Myocyte (in vitro differentiated cells): Measurements from ENCODE around the gene ASB1. TPM values are rescaled to one million over a fixed set of nuclear protein-coding genes. Genes with fewer than 3 reads are reported as not detected.

ENCODE experiments used
- DNase-seq: peaks from one replicate; pipeline ENCODE4 v3.0.0-alpha.2; 2012; ENCODE audit warnings: low read depth
- total RNA-seq: library from RNA; depleted of rRNA; stranded (reverse); fragments of >200 nt; gene quantifications from 2 replicates; pipeline ENCODE4 v1.2.3, GENCODE V29; 2014

Gene ASB1
- total RNA-seq, 1 donor from 2014 or later, result 55.5 TPM

DNA sequence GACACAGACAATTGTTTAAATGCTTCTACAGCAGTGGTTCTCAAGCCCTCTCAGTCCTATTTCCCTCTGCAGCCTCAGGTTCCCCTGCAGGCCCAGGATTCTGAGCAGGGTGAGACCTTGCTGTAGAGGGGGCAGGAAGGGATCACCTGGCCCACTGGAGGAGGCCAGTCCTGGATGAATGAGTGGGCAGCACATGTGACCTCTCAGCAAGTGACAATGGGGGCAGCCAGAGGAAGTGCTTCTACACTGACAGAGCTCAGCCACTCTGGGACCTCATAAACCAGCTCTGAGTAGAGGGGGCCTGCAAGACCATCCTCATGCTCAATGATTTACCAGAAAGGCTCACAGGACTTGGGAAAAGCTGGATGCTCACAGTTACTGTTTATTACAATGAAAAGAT is 63.2 kb downstream of the ASB1 start:
- no peak for DNase-seq

DNA sequence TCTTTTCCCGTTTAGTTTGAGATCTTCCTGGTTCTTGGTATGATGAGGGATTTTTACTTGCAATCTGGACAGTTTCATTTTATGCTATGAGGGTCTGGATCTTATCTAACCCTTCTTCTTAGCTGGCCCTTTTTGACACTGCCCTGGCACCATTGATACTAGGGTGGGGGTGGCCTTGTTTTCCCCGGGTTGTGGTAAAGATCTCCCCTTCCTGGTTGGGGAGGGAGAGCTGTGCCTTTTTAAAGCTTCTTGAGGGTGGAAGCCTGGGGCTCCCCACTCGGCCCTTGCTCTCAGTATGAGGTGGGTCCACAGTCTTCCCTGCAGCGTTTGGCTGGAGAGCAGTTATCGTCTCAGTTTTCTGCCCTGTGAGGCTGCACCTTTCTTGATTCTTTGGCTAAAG is 66.1 kb downstream of the ASB1 start:
- no peak for DNase-seq

DNA sequence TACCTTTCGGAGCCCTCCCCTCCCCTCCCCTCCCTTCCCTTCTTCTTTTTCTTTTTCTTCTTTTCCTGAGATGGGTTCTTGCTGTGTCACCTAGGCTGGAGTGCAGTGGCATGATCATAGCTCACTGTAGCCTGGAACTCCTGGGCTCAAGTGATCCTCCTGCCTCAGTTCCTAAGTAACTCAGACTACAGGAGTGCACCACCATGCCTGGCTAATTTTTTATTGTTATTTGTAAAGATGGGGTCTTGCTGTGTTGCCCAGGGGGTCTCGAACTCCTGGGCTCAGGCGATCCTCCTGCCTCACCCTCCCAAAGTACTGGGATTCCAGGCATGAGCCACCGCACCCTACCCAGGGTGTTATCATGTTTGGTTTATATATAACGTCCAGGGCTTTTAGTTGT is 66.7 kb downstream of the ASB1 start:
- DNase-seq, result no peak

DNA sequence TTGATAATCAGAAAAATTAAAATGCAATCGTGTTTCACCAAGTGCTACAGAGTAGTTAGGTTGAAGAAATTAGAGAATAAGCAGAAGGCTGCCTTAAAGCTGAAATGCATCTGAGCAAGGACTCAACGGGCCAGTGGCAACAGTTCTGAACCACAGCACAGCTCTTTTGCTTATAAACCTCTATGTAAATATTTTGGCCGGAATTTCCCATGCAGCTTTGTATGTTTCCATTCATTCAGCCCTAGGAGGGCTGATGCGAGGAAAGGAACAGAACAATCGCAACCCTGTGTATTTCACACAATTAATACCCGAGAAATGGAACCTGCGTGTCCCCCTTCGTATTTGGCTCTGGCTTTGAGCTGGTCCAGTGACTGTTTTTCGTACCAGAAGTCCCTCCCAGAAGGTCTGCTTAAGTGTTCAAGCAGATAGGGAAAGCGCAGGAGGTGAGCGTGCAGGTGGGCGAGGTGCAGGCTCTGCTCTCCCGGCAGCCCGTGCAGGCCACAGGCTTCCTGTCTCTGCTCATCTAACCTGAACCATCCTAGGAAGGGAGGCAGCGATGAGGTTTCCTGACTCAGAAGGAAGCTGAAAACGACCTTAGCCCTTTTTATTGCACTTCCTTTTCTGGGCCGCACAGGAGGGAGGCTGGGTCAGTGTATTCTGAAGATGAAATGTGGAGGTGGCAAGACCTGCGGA is 67.3 kb downstream of the ASB1 start:
- no peak for DNase-seq

DNA sequence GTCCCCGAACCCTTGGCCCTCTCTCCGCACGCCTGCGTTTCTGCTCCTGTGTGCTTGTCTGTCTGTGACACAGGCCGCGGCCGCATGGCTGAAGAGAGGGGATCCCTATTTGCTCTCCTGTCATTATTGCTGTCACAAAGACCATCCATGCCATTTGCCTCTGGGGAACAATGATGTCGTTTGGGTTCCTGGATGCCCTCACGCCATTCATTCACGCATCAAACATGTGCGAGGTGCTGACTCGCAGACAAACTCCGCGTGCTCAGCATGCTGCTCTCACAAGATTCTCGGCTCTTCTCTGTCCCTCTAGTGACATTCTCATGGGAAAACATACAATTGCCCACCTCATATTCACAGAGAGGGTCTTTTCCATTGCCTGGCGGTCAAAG is 67.8 kb downstream of the ASB1 start:
- DNase-seq, result no peak

DNA sequence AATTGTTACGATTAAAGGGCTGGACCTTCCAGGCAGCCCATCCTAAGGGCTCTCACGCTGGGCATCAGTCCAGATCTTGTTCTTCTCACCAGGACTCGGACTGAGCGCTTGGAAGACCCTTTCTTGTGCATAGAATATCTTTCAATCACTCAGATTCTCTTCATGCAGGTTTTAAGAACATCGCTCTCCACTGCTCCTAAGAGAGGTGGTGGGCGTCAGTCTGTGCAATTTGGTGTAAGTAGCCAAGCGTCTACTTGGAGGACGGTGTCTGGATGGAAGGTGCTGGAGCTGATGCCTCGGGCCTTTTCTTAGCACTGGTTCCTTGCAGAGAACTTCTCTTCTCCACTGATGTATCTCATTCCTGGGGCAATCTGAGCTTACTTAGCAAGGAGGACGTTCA is 68.7 kb downstream of the ASB1 start:
- no peak for DNase-seq

DNA sequence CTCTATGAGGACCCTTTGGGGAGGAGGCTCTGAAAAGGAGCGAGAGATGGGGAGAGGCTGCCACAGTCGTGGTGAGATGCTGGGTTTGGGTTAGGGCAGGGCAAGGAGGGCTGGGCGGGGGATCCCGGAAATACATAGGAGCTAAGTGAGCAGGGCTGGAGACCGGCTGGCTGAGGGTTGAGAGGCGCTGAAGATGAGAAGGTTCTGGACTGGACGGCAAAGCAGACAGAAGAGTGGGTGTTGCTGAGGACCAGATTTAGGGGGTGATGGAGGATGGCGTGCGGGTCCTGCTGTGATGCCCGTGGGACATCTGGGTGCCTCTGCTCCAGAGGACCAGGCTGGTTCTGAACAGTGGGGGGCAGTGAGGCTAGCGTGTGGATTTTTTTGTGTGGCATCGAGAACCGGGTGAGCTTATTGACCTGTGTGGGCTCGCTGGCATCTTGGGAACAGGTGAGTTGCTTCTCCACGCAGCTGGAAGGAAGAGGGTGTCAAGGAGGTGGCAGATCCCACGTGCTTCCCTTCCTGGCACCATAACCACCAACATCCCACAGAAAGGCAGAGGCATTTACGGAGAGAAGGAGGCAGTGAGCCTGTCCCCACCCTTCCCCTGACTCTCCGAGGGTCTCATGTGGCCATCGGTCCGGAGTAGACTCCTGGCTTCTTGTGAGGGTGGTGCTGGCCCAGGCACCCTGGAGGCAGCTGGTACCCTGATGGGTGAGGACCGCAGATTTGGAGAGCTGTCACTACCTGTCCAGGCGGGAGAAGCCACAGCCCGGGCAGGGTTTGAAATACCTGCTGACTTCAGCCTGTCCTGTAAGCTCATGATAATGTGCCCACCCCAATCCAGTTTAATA is 70.3 kb downstream of the ASB1 start:
- no peak for DNase-seq

DNA sequence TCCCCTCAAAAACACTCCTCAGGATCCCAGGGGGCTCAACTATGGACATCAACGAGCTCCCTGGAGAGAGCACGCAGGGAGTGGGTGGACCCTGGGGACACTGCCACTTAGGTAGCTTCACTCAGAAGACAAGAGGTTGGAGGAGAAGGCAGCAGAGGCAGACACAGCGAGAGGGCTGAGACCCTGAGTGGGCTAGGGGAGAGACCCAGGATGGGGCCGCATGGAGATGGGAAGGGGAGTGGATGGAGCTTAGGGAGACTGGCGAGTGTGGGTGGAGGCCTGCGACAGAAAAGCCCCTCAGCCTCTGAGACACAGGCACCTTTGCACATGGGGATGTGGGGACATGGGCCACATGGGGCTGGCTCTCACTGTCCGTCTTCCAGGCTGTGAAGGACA is 70.9 kb downstream of the ASB1 start:
- DNase-seq, result no peak

DNA sequence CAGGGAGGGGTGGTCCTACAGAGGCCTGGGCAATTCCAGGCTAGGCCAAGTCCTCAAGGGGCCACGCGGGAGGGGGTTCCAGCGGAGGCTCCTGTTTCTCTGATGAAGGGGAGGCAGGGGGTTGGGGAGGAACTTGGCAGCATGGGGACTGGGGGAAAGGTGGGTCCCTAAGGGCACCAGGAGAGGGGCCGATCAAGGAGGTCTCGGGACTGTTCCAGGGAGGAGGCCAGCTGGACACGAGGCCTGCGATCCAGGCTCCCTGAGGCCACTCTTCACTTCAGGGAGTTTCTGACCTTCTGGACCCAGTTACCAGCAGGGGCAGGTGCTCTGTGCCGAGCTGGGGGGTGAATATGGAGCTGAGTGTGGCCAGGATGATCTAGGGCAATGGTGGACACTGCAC is 71.5 kb downstream of the ASB1 start:
- DNase-seq, result no peak

DNA sequence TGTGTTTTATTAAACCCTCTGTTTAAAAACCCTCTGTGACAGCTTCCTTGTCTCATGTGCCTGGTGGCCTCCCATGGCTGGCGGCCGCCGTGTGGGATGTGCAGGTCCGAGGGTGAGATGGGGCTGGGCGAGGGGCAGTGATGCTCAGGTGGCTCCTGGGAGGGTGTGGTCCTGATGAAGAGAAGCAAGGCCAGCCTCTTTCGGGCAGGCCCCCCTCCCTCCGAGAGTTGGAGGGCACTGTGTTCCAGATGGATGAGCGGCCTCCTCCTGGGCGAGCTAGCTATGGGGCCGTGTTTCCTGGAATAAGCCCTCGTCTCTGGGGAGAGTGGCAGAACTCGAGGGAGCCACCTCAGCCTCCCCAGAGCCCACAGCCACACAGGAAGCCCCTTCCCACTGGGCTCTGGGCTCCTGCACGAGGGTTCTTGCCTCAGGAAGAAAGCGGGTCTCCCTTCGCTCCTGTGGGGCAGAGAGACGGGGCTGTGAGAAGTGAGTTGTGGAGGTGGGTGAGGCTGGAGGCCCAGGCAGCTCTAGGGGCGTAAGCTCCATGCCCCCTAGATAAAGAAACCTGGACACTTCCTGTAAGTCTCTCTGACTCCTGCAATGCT is 72.1 kb downstream of the ASB1 start:
- no peak for DNase-seq

DNA sequence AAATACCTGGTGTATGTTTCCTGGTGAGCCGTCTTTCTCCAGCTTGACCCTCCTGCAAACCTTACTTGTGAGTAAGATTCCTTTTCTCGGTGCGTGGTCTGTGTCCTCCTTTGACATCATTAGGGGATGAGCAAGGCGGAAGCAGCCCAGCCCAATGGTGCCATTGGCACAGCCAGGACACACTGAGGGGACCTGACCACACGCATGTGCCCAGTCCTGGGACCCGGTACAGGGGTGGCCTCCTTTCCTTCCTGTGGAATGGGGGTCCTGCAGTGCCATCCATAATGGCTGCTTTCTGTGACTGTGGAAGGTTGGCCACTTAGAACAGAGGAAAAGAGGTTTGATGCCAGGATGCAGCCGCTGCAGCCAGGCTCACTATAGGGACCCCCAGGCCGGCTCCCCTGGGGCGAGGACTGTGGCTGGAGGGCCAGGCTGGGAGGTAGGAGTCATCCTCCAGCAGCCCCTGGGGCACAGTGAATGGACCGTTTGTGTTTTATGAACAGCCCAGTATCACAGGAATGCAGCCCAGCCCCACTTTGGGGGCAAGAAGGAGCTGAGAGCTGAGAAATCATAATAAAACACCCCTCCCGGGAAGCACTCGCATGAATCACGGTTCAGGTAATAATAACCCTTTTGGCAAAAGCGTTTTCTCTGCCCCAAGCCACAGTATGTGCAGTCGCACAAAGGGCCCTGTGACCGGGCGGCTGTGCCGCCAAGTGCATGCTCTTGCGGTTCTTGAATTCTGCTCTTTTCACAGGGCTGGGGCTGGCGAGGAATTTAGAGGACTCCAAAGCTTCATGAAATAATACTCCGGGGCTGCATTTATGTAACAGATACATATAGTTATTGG is 73.2 kb downstream of the ASB1 start:
- DNase-seq, result no peak

DNA sequence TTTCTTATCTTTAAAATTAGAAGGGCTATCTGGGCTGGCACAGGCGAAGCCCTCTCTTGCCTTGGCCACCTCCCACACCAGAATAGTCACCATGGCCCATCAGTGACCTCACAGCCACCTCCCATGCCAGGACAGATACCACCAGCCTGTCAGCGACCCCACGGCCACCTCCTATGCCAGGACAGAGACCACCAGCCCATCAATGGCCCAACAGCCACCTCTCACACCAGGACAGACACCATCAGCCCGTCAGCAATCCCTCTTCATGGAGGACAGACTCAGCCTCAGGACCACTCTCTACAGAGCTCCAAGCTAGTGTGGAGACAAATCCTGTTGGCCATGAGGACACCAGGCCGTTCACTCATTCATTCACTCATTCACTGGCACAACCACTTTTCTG is 74.6 kb downstream of the ASB1 start:
- no peak for DNase-seq

Other genes with a start within 250 kb of the ASB1 start
- 13.6 and 15.6 TPM in 2 replicates for gene ILKAP, start 223.2 kb upstream of the ASB1 start, total RNA-seq
- gene HES6, start 186.9 kb upstream of the ASB1 start, total RNA-seq, result 289 and 488 TPM in 2 replicates
- gene PER2, start 138.3 kb upstream of the ASB1 start, total RNA-seq, result 3.1 and 6.6 TPM in 2 replicates
- gene TRAF3IP1, start 106.4 kb upstream of the ASB1 start, total RNA-seq, result 8.2 and 8.8 TPM in 2 replicates